OCI-LY1 (cell line): ENCODE results near the gene CD300LG.

Experiments
- H2AFZ ChIP-seq: fragments of 200-600 bp; sonication (generic), shearing (Covaris generic); 2 replicates; pipeline ENCODE4 v1.6.0; 2014; ENCODE audit warnings: antibody characterized with exemption, mild to moderate bottlenecking, low read length
- H3F3A ChIP-seq: fragments of 200-600 bp; sonication (generic), shearing (Covaris generic); 2 replicates; pipeline ENCODE4 v1.6.0; 2014; ENCODE audit warnings: mild to moderate bottlenecking, antibody characterized with exemption, low read length, moderate library complexity; ENCODE audit not compliant: insufficient read depth
- H3K27ac ChIP-seq: fragments of 200-600 bp; sonication (generic); 2 replicates; pipeline ENCODE4 v1.5.1; 2014; ENCODE audit warnings: low read length, mixed run types, mild to moderate bottlenecking, low read depth; ENCODE audit not compliant: poor library complexity, severe bottlenecking
- H3K27me3 ChIP-seq: fragments of 200-600 bp; sonication (generic); 2 replicates; pipeline ENCODE4 v1.6.0; 2014; ENCODE audit warnings: antibody characterized with exemption, mild to moderate bottlenecking, low read length, moderate library complexity; ENCODE audit not compliant: insufficient read depth
- H3K36me3 ChIP-seq: fragments of 200-600 bp; sonication (generic); 2 replicates; pipeline ENCODE4 v1.6.1; 2014; ENCODE audit warnings: mild to moderate bottlenecking, antibody characterized with exemption, low read length, moderate library complexity, mixed read lengths; ENCODE audit not compliant: insufficient read depth
- H3K4me1 ChIP-seq: fragments of 200-600 bp; sonication (generic); 2 replicates; pipeline ENCODE4 v1.5.1; 2014; ENCODE audit warnings: mild to moderate bottlenecking, low read length, moderate library complexity; ENCODE audit not compliant: insufficient read depth, severe bottlenecking
- H3K4me2 ChIP-seq: fragments of 200-600 bp; sonication (generic), shearing (Covaris generic); 2 replicates; pipeline ENCODE4 v1.6.1; 2014; ENCODE audit warnings: low read length
- H3K4me3 ChIP-seq: fragments of 200-600 bp; sonication (generic); 2 replicates; pipeline ENCODE4 v1.5.1; 2014; ENCODE audit warnings: low read length, low read depth, mild to moderate bottlenecking, mixed read lengths; ENCODE audit not compliant: poor library complexity, severe bottlenecking
- H3K79me2 ChIP-seq: fragments of 200-600 bp; shearing (Covaris generic); 2 replicates; pipeline ENCODE4 v1.6.1; 2016; ENCODE audit warnings: mixed run types, low read length, mixed read lengths; ENCODE audit not compliant: insufficient read depth
- H3K9ac ChIP-seq: fragments of 200-600 bp; sonication (generic), shearing (Covaris generic); 2 replicates; pipeline ENCODE4 v1.6.1; 2014; ENCODE audit warnings: mild to moderate bottlenecking, low read length, mixed read lengths
- H3K9me2 ChIP-seq: fragments of 200-600 bp; sonication (generic), shearing (Covaris generic); 2 replicates; pipeline ENCODE4 v1.6.1; 2014; ENCODE audit warnings: low read depth, mild to moderate bottlenecking, low read length, mixed read lengths
- H3K9me3 ChIP-seq: fragments of 200-600 bp; shearing (Covaris generic); 2 replicates; pipeline ENCODE4 v1.6.1; 2014; ENCODE audit warnings: low read length, mixed read lengths
- H4K20me1 ChIP-seq: fragments of 200-600 bp; sonication (generic), shearing (Covaris generic); 2 replicates; pipeline ENCODE4 v1.6.0; 2016; ENCODE audit warnings: mild to moderate bottlenecking, low read length; ENCODE audit not compliant: insufficient read depth
- CTCF ChIP-seq: fragments of 200-600 bp; sonication (generic), shearing (Covaris generic); IDR thresholded peaks from 2 replicates; pipeline ENCODE4 v1.5.1; 2017; ENCODE audit warnings: mild to moderate bottlenecking, antibody characterized with exemption, low read length, moderate library complexity, mixed read lengths
- EZH2 ChIP-seq: fragments of 200-600 bp; sonication (generic), shearing (Covaris generic); IDR thresholded peaks from 2 replicates; pipeline ENCODE4 v1.8.0; 2017; ENCODE audit warnings: borderline replicate concordance, mixed run types, mild to moderate bottlenecking, antibody characterized with exemption, low read length, moderate library complexity, mixed read lengths

The CD300LG gene

GRCh38 chr17:43874293-43874692, 27.3 kb downstream of the CD300LG start:
- H3K9ac ChIP-seq, result no peak overlapping the region
- no peaks in the 10 kb centered on the region for H3K9me2 ChIP-seq
- H3K79me2 ChIP-seq, result no peaks in the 10 kb centered on the region
- H3K4me3 ChIP-seq, result no peak overlapping the region
- H3F3A ChIP-seq, result no peaks in the 10 kb centered on the region
- no peaks in the 10 kb centered on the region for H3K9me3 ChIP-seq
- TF ChIP-seq EZH2 (no peak), CTCF (no peak)
- no peak overlapping the region for H3K27ac ChIP-seq
- H3K36me3 ChIP-seq, result no peaks in the 10 kb centered on the region
- H4K20me1 ChIP-seq, result no peaks in the 10 kb centered on the region
- H3K4me1 ChIP-seq, result no peaks in the 10 kb centered on the region
- H3K4me2 ChIP-seq, result no peak overlapping the region
- H3K27me3 ChIP-seq, result no peaks in the 10 kb centered on the region; the same call in 1 of the 2 replicates
- H2AFZ ChIP-seq, result no peak overlapping the region

DNA sequence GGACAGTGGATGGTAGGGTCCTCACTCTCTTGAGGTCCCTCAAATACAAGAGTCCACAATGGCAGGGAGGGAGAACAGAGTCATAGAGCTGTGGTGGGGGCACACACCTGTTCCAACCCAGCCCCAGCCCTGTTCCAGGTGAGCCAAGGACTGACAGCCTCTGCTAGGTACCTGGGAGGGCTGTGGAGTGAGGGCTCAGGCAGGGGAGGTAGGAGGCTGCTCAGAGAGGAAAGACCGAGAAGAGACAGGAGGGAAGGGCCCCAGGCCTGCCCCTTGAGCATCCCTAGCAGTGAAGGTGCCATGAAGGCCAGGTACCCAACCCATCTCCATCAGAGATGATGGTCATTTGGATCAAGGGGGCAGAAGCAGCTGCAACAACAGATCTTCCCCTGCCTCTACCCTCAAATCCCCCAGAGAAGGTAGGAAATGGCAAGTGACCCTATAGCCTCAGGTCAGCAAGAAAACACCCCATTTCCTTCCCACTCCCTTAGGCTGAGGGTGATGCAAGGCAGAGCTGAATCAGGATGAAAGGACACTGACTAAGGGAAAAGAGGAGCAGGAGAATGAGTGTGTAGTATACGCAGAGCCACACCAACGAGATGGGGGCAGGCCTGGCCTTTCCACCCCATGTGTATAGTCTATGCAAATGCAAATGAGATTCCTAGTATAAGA, 28.6 kb downstream of the CD300LG start:
- H3K9ac ChIP-seq, result no peak overlapping the region
- H3K4me3 ChIP-seq, result no peak overlapping the region
- no peaks in the 10 kb centered on the region for H3K79me2 ChIP-seq
- H4K20me1 ChIP-seq, result no peaks in the 10 kb centered on the region
- no peak overlapping the region for H3K27ac ChIP-seq
- no peak overlapping the region for H2AFZ ChIP-seq
- no peaks in the 10 kb centered on the region for H3K9me2 ChIP-seq
- H3K4me1 ChIP-seq, result no peaks in the 10 kb centered on the region
- no peaks in the 10 kb centered on the region for H3K36me3 ChIP-seq
- TF ChIP-seq CTCF, result no peak
- TF ChIP-seq EZH2, result no peak
- H3K4me2 ChIP-seq, result no peak overlapping the region
- no peaks in the 10 kb centered on the region for H3F3A ChIP-seq
- no peaks in the 10 kb centered on the region; the same call in 1 of the 2 replicates for H3K27me3 ChIP-seq
- no peaks in the 10 kb centered on the region for H3K9me3 ChIP-seq

DNA sequence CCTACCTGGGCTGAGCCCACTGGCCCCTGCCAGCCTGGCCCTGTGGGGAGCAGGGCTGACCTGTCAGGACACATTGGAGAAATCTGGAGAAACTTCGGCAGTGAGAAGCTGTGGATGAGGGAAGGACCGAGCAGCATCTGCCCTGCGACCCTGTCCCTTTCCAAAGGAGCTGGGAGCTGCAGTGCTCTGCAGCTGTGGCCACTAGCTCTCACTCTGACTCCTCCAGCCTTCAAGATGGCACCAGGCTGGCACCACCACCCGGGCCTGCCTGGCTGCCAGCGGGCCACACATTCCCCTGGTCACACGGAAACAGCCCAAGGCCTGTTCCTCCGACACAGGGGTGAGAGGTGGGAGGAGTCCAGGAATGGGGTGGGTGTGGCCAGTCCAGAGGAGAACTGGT, 30.1 kb downstream of the CD300LG start:
- no peaks in the 10 kb centered on the region for H4K20me1 ChIP-seq
- no peaks in the 10 kb centered on the region for H3F3A ChIP-seq
- H3K4me3 ChIP-seq, result no peak overlapping the region
- H3K9me2 ChIP-seq, result no peaks in the 10 kb centered on the region
- no peak overlapping the region for H3K4me2 ChIP-seq
- H3K9ac ChIP-seq, result no peak overlapping the region
- no peaks in the 10 kb centered on the region; the same call in 1 of the 2 replicates for H3K27me3 ChIP-seq
- no peaks in the 10 kb centered on the region for H3K9me3 ChIP-seq
- TF ChIP-seq EZH2 (no peak), CTCF (no peak)
- H3K36me3 ChIP-seq, result no peaks in the 10 kb centered on the region
- no peak overlapping the region for H2AFZ ChIP-seq
- no peaks in the 10 kb centered on the region for H3K4me1 ChIP-seq
- no peak overlapping the region for H3K27ac ChIP-seq
- no peaks in the 10 kb centered on the region for H3K79me2 ChIP-seq
